ENCODE results near the gene AGXT2.

AGXT2 gene

GRCh38 chr5:35045280-35045679 is 2.5 kb downstream of the AGXT2 start:
- DNase-seq (no peak), ATAC-seq (ENCODE audit: insufficient read depth, low read depth) (no peak)
- Histone ChIP-seq H3K27ac (ENCODE audit: low read length) (no peak overlapping the region), H4K20me1 (ENCODE audit: insufficient read depth, low read length) (no peaks in the 10 kb centered on the region), H2AFZ (ENCODE audit: low read depth, low read length) (no peak overlapping the region), H3K27me3 (ENCODE audit: insufficient read depth, low read length, poor library complexity) (peaks cover 3% of the 10 kb centered on the region), H3K9ac (ENCODE audit: low read depth, low read length) (no peak overlapping the region), H3K4me1 (ENCODE audit: insufficient read depth, low read length) (no peaks in the 10 kb centered on the region), H3K36me3 (ENCODE audit: insufficient read depth, low read length) (no peaks in the 10 kb centered on the region), H3K9me3 (ENCODE audit: insufficient read depth, low read length, severe bottlenecking) (no peaks in the 10 kb centered on the region), H3K4me3 (ENCODE audit: low read depth in 1 of 2, low read length in 2 of 2) (no peak overlapping the region), H3K79me2 (ENCODE audit: insufficient read depth, low read length) (no peaks in the 10 kb centered on the region), H3K4me2 (ENCODE audit: insufficient read depth, low read length) (no peak overlapping the region)
- TF ChIP-seq EZH2 (IDR thresholded peaks at IDR 0.05; ENCODE audit: borderline replicate concordance, low read depth, low read length, severe bottlenecking) (no peak), CTCF (IDR thresholded peaks at IDR 0.05; ENCODE audit: borderline replicate concordance, extremely low read depth, low read length, poor library complexity, severe bottlenecking) (no peak)

- Histone ChIP-seq H3K27ac (ENCODE audit: low read length) (no peak overlapping the region), H3K27me3 (ENCODE audit: insufficient read depth, low read length, poor library complexity) (peaks cover 3% of the 10 kb centered on the region), H3K4me3 (ENCODE audit: low read depth in 1 of 2, low read length in 2 of 2) (no peak overlapping the region), H3K4me2 (ENCODE audit: insufficient read depth, low read length) (no peak overlapping the region), H3K9ac (ENCODE audit: low read depth, low read length) (no peak overlapping the region), H3K36me3 (ENCODE audit: insufficient read depth, low read length) (no peaks in the 10 kb centered on the region), H3K79me2 (ENCODE audit: insufficient read depth, low read length) (no peaks in the 10 kb centered on the region), H3K4me1 (ENCODE audit: insufficient read depth, low read length) (no peaks in the 10 kb centered on the region), H3K9me3 (ENCODE audit: insufficient read depth, low read length, severe bottlenecking) (no peaks in the 10 kb centered on the region), H2AFZ (ENCODE audit: low read depth, low read length) (no peak overlapping the region), H4K20me1 (ENCODE audit: insufficient read depth, low read length) (no peaks in the 10 kb centered on the region)
- DNase-seq (no peak), ATAC-seq (ENCODE audit: insufficient read depth, low read depth) (no peak)
- no peak for TF ChIP-seq CTCF (IDR thresholded peaks at IDR 0.05; ENCODE audit: borderline replicate concordance, extremely low read depth, low read length, poor library complexity, severe bottlenecking)
- TF ChIP-seq EZH2 (IDR thresholded peaks at IDR 0.05; ENCODE audit: borderline replicate concordance, low read depth, low read length, severe bottlenecking) = no peak
These were observed 3.1 kb downstream of the AGXT2 start for GRCh38 chr5:35044649-35045048.

GRCh38 chr5:35042781-35043180 is 5.0 kb downstream of the AGXT2 start:
- no peak overlapping the region for H3K4me3 ChIP-seq (ENCODE audit: low read depth in 1 of 2, low read length in 2 of 2)
- ATAC-seq (ENCODE audit: insufficient read depth, low read depth) (no peak), DNase-seq (no peak)
- no peaks in the 10 kb centered on the region for H3K36me3 ChIP-seq (ENCODE audit: insufficient read depth, low read length)
- peaks cover 3% of the 10 kb centered on the region for H3K27me3 ChIP-seq (ENCODE audit: insufficient read depth, low read length, poor library complexity)
- H3K9me3 ChIP-seq (ENCODE audit: insufficient read depth, low read length, severe bottlenecking) = no peaks in the 10 kb centered on the region
- no peak overlapping the region for H2AFZ ChIP-seq (ENCODE audit: low read depth, low read length)
- H3K4me1 ChIP-seq (ENCODE audit: insufficient read depth, low read length) = no peaks in the 10 kb centered on the region
- no peak overlapping the region for H3K27ac ChIP-seq (ENCODE audit: low read length)
- no peak overlapping the region for H3K9ac ChIP-seq (ENCODE audit: low read depth, low read length)
- TF ChIP-seq CTCF (IDR thresholded peaks at IDR 0.05; ENCODE audit: borderline replicate concordance, extremely low read depth, low read length, poor library complexity, severe bottlenecking) (no peak), EZH2 (IDR thresholded peaks at IDR 0.05; ENCODE audit: borderline replicate concordance, low read depth, low read length, severe bottlenecking) (no peak)
- H3K79me2 ChIP-seq (ENCODE audit: insufficient read depth, low read length) = no peaks in the 10 kb centered on the region
- H3K4me2 ChIP-seq (ENCODE audit: insufficient read depth, low read length) = no peak overlapping the region
- no peaks in the 10 kb centered on the region for H4K20me1 ChIP-seq (ENCODE audit: insufficient read depth, low read length)

- ATAC-seq (ENCODE audit: insufficient read depth, low read depth) (no peak), DNase-seq (no peak)
- H3K4me2 ChIP-seq (ENCODE audit: insufficient read depth, low read length) = no peak overlapping the region
- H3K27me3 ChIP-seq (ENCODE audit: insufficient read depth, low read length, poor library complexity) = peaks cover 8% of the 10 kb centered on the region
- H3K4me1 ChIP-seq (ENCODE audit: insufficient read depth, low read length) = no peaks in the 10 kb centered on the region
- no peaks in the 10 kb centered on the region for H3K9me3 ChIP-seq (ENCODE audit: insufficient read depth, low read length, severe bottlenecking)
- TF ChIP-seq EZH2 (IDR thresholded peaks at IDR 0.05; ENCODE audit: borderline replicate concordance, low read depth, low read length, severe bottlenecking) (no peak), CTCF (IDR thresholded peaks at IDR 0.05; ENCODE audit: borderline replicate concordance, extremely low read depth, low read length, poor library complexity, severe bottlenecking) (no peak)
- H4K20me1 ChIP-seq (ENCODE audit: insufficient read depth, low read length) = no peaks in the 10 kb centered on the region
- H3K36me3 ChIP-seq (ENCODE audit: insufficient read depth, low read length) = no peaks in the 10 kb centered on the region
- no peak overlapping the region for H3K27ac ChIP-seq (ENCODE audit: low read length)
- no peak overlapping the region for H3K9ac ChIP-seq (ENCODE audit: low read depth, low read length)
- no peak overlapping the region for H2AFZ ChIP-seq (ENCODE audit: low read depth, low read length)
- H3K4me3 ChIP-seq (ENCODE audit: low read depth in 1 of 2, low read length in 2 of 2) = no peak overlapping the region
- no peaks in the 10 kb centered on the region for H3K79me2 ChIP-seq (ENCODE audit: insufficient read depth, low read length)
These were observed 6.5 kb downstream of the AGXT2 start for GRCh38 chr5:35041261-35041660.

Data from DND-41 (cell line).